Adrenal gland (tissue), 12 donors: ENCODE data around the gene DDX51. TPM values are rescaled to one million over a fixed set of nuclear protein-coding genes. Genes with fewer than 3 reads are reported as not detected.
A peak's percentile ranks its signal among the peaks of the same experiment; 100 is the strongest.

Experiments
- DNase-seq, 7 donors: peaks; one replicate each; pipeline ENCODE4 v3.0.0-alpha.2; 2019 to 2020
- H3K27ac ChIP-seq, 5 donors: fragments of 200-600 bp; sonication (generic) in 4 of 5; 1 replicate in 3 of 5; 2 replicates in 2 of 5; pipeline versions ENCODE4 v1.5.1 to v1.8.0; 2016 to 2020; ENCODE audit warnings: mild to moderate bottlenecking in 1 of 5
- H3K27me3 ChIP-seq: fragments of 200-600 bp; 2 replicates; pipeline ENCODE4 v1.8.0; 2021
- H3K36me3 ChIP-seq, 2 donors: fragments of 200-600 bp; replicated peaks in 1 of 2; 1 replicate in 1 of 2; 2 replicates in 1 of 2; pipeline versions ENCODE4 v1.5.1 to v1.8.0; 2018 to 2022
- H3K4me1 ChIP-seq, 2 donors: fragments of 200-600 bp; replicated peaks in 1 of 2; 1 replicate in 1 of 2; 2 replicates in 1 of 2; pipeline versions ENCODE4 v1.5.1 to v1.8.0; 2018 to 2021
- H3K4me3 ChIP-seq, 4 donors: fragments of 200-600 bp; sonication (generic) in 3 of 4; one replicate each; pipeline ENCODE4 v1.5.1; 2016 to 2018
- H3K9me3 ChIP-seq, 3 donors: fragments of 200-600 bp; sonication (generic) in 1 of 3; replicated peaks in 1 of 3; 1 replicate in 2 of 3; 2 replicates in 1 of 3; pipeline versions ENCODE4 v1.5.1 to v1.8.0; 2016 to 2021
- CTCF ChIP-seq, 6 experiments: fragments of 450-650 bp in 4 of 6; fragments of 200-600 bp in 2 of 6; sonication (generic) in 1 of 6; IDR thresholded peaks; 1 replicate in 5 of 6; 2 replicates in 1 of 6; pipeline versions ENCODE4 v1.5.1 to v1.8.0; 2016 to 2021; ENCODE audit warnings: antibody characterized with exemption in 6 of 6, mild to moderate bottlenecking in 2 of 6, moderate library complexity in 1 of 6
- POLR2A ChIP-seq, 2 donors: fragments of 450-650 bp; IDR thresholded peaks; one replicate each; pipeline ENCODE4 v1.6.1; 2017; ENCODE audit warnings: antibody characterized with exemption in 2 of 2, mild to moderate bottlenecking in 2 of 2, moderate library complexity in 1 of 2
- WGBS, 4 donors: extraction: QIAGEN DNeasy Blood & Tissue Kit in 2 of 4; methylation state at CpG; one replicate each; pipeline versions ENCODE4 v1.1.5 to v1.1.7; 2013 to 2017; 5-methylcytosine and 5-hydroxymethylcytosine counted together
- intact Hi-C, 2 donors: fragments of 100-400 bp; cut with DNase I; formaldehyde crosslinking; loops; one replicate each; pipeline versions ENCODE4 v1.14.1 to v1.15.0; 2022 to 2023
- polyA plus RNA-seq, 3 donors: library from polyadenylated mRNA; stranded (reverse); fragments of 200-250 nt in 2 of 3; fragments of 350-450 nt in 1 of 3; fragmentation: Illumina TruSeq in 1 of 3; extraction: RNeasy Lipid Tissue Mini Kit (QIAGEN cat#74804) in 1 of 3; gene quantifications; one replicate each; pipeline ENCODE4 v1.2.3, GENCODE V29; 2013 to 2014
- total RNA-seq, 9 donors: library from RNA; depleted of rRNA in 4 of 9; stranded (reverse); fragments of >200 nt in 4 of 9; fragments of 120-200 nt in 1 of 9; fragmentation: NEBNext Ultra II Directional in 1 of 9; extraction: Animal tissue kit (Norgen Biotek cat#: 25700) in 1 of 9; gene quantifications; one replicate each; pipeline versions ENCODE4 v1.1.0 to v1.2.4, GENCODE V29; 2013 to 2023
- donor health status: healthy with polysubstance abuse.
- donor health status: Bipolar disorder and iron deficiency.
- donor health status: DM: yes; HTN: yes; CAD: no.
- donor health status: DM: no; HTN: no; CAD: no.
- donor health status: DM: no; HTN: no; CAD: no.
- donor health status: DM: yes; HTN: yes; CAD: no.

Gene DDX51
- total and polyA plus RNA-seq, 12 donors, result 4.8 to 64.4 (median 14.3) TPM

- Histone ChIP-seq H3K4me1 (no peaks in the 10 kb centered on the region), H3K27ac (no peak overlapping the region), H3K4me3 (no peak overlapping the region), H3K9me3 (no peaks in the 10 kb centered on the region), H3K36me3 (peaks cover 0 to 20% of the 10 kb centered on the region in 2 donors), H3K27me3 (no peaks in the 10 kb centered on the region)
- intact Hi-C loops, result no loop called here
- no peak for DNase-seq
- TF ChIP-seq POLR2A (IDR thresholded peaks at IDR 0.05) (no peak), CTCF (IDR thresholded peaks at IDR 0.05) (no peak)
- WGBS, 4 donors, result 96 to 98% (median 97%) methylated on average over 7 to 14 of the region's 14 CpGs
These were observed 13.4 kb downstream of the DDX51 start for GRCh38 chr12:132130690-132131089.

DNA sequence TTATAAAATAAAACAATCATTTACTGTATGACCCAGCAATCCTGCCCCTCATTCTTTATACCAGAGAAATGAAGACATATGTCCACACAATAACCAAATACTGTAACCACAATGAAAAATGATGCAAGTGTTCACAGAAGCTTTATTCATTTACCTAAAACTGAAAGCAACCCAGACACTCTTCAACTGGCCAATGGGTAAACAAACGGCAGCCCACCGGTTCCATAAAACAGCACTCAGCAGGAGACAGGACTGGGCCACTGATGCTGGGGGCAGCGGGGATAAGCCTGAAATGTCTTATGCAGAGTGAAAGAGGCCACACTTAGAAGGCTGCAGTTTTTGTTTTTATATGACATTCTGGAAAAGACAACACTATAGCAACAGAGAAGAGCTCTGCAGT, 15.1 kb downstream of the DDX51 start:
- 91 to 100% (median 98%) methylated on average over 3 of the region's 3 CpGs for WGBS, 4 donors
- peak in 1 of 7 donors; percentile 36 for DNase-seq
- intact Hi-C loops, result no loop called here
- TF ChIP-seq CTCF (IDR thresholded peaks at IDR 0.05) (no peak), POLR2A (IDR thresholded peaks at IDR 0.05) (no peak)
- Histone ChIP-seq H3K36me3 (peaks cover 0 to 27% of the 10 kb centered on the region in 2 donors), H3K27me3 (no peaks in the 10 kb centered on the region), H3K4me3 (no peak overlapping the region), H3K9me3 (no peaks in the 10 kb centered on the region), H3K4me1 (no peaks in the 10 kb centered on the region), H3K27ac (no peak overlapping the region)

GRCh38 chr12:132127041-132127440, 17.1 kb downstream of the DDX51 start:
- Histone ChIP-seq H3K27me3 (no peaks in the 10 kb centered on the region), H3K36me3 (peaks cover 0 to 38% of the 10 kb centered on the region in 2 donors), H3K4me1 (no peaks in the 10 kb centered on the region), H3K27ac (no peak overlapping the region), H3K9me3 (no peaks in the 10 kb centered on the region), H3K4me3 (no peak overlapping the region)
- 97 to 100% (median 98%) methylated on average over 6 to 8 of the region's 8 CpGs for WGBS, 4 donors
- no peak for TF ChIP-seq POLR2A (IDR thresholded peaks at IDR 0.05)
- TF ChIP-seq CTCF (IDR thresholded peaks at IDR 0.05), result no peak
- intact Hi-C loops, result no loop called here
- DNase-seq, result no peak

DNA sequence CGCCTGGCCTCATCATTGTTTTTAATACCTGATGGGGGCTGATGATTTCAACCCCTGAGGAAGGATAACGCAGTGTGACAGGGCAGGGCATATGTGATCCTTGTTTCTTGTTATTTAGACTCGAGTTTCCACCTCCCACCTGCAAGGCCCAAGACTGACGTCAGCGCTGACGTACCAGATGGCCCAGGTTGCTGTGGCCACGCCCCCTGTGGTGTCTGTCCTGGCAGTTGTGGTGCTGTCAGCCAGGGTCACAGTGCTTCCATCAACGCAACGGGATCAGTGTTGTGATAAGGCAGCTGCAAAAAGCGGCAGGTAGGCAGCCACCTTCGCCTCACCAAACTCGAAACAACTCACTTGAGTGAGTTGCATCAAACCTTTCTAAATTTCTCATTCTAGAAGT, 18.4 kb downstream of the DDX51 start:
- no peaks in the 10 kb centered on the region for H3K9me3 ChIP-seq
- WGBS, 4 donors, result 96 to 98% (median 98%) methylated on average over 10 to 12 of the region's 12 CpGs
- TF ChIP-seq POLR2A (IDR thresholded peaks at IDR 0.05), result no peak
- no peak for TF ChIP-seq CTCF (IDR thresholded peaks at IDR 0.05)

More for the DNA sequence above, 18.4 kb downstream of the DDX51 start:
- Histone ChIP-seq H3K36me3 (peaks cover 0 to 51% of the 10 kb centered on the region in 2 donors), H3K4me3 (no peak overlapping the region), H3K27me3 (no peaks in the 10 kb centered on the region), H3K4me1 (no peaks in the 10 kb centered on the region), H3K27ac (no peak overlapping the region)
- intact Hi-C loops, result no loop called here
- DNase-seq, result no peak
